Progenitor cell of endocrine pancreas (in vitro differentiated cells): ENCODE results near the gene TSPAN5. TPM values are rescaled to one million over a fixed set of nuclear protein-coding genes. Genes with fewer than 3 reads are reported as not detected.

Source experiments
- DNase-seq: peaks from one replicate; pipeline ENCODE4 v3.0.0; 2021; ENCODE audit warnings: low spot score; ENCODE audit not compliant: unreplicated experiment
- H3K27ac Mint-ChIP-seq: 2 replicates; pipeline ENCODE4 v1.8.0; 2021; ENCODE audit warnings: mild to moderate bottlenecking, moderate library complexity, mixed read lengths
- H3K27me3 Mint-ChIP-seq: 2 replicates; pipeline ENCODE4 v1.8.0; 2021; ENCODE audit warnings: mixed read lengths
- H3K36me3 Mint-ChIP-seq: 2 replicates; pipeline ENCODE4 v1.8.0; 2022; ENCODE audit warnings: mixed read lengths; ENCODE audit not compliant: insufficient read depth
- H3K4me1 Mint-ChIP-seq: 2 replicates; pipeline ENCODE4 v1.8.0; 2021; ENCODE audit warnings: low read depth, mixed read lengths
- H3K4me3 Mint-ChIP-seq: 2 replicates; pipeline ENCODE4 v1.8.0; 2021; ENCODE audit warnings: low read depth, mild to moderate bottlenecking, moderate library complexity, mixed read lengths
- H3K9me3 Mint-ChIP-seq: 2 replicates; pipeline ENCODE4 v1.8.0; 2021; ENCODE audit warnings: low read depth, mixed read lengths
- CTCF ChIP-seq: fragments of 200-600 bp; sonication (generic); IDR thresholded peaks from one replicate; pipeline ENCODE4 v1.5.0; 2021; ENCODE audit warnings: antibody characterized with exemption, mild to moderate bottlenecking; ENCODE audit not compliant: unreplicated experiment
- total RNA-seq: library from RNA; stranded (reverse); gene quantifications from 2 replicates; pipeline ENCODE4 v1.2.1, GENCODE V29; 2021

TSPAN5 gene
- total RNA-seq, 1 donor from 2014 or later = 6.1 TPM

GRCh38 chr4:98512918-98513317, 145.5 kb downstream of the TSPAN5 start:
- Mint-ChIP-seq H3K36me3 (no peaks in the 10 kb centered on the region), H3K9me3 (peaks cover 3% of the 10 kb centered on the region), H3K4me3 (no peak overlapping the region), H3K4me1 (peaks cover 7% of the 10 kb centered on the region), H3K27me3 (no peaks in the 10 kb centered on the region), H3K27ac (no peak overlapping the region)
- no peak for TF ChIP-seq CTCF
- DNase-seq = no peak

- Mint-ChIP-seq H3K36me3 (no peaks in the 10 kb centered on the region), H3K27me3 (no peaks in the 10 kb centered on the region), H3K27ac (no peak overlapping the region), H3K4me3 (no peak overlapping the region), H3K4me1 (peaks cover 7% of the 10 kb centered on the region), H3K9me3 (no peaks in the 10 kb centered on the region)
- TF ChIP-seq CTCF = no peak
- no peak for DNase-seq
These were observed 147.5 kb downstream of the TSPAN5 start for GRCh38 chr4:98510757-98511517.

DNA sequence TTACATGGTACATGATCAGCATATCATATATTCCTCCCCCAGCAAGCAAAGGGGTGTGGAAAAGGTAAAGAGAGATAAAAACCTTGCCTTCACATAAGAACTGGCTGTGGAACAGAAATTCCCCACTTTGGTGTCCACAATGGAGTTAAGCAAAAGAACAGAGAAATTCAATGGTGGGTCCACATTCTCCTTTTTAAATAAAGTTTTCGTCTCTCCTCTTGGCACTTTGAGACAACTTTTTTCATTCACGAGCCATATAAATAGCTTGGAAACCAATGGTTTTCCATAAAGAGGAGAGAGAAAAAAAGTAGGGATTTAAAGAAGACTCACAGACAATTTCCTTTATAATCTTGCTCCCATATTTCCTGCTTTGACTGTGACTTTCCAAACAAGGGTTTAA, 148.1 kb downstream of the TSPAN5 start:
- H3K36me3 Mint-ChIP-seq = no peaks in the 10 kb centered on the region
- no peak overlapping the region for H3K4me3 Mint-ChIP-seq
- TF ChIP-seq CTCF = no peak
- peaks cover 1% of the 10 kb centered on the region for H3K27me3 Mint-ChIP-seq
- H3K27ac Mint-ChIP-seq = no peak overlapping the region
- DNase-seq = no peak
- H3K4me1 Mint-ChIP-seq = peaks cover 6% of the 10 kb centered on the region
- H3K9me3 Mint-ChIP-seq = no peaks in the 10 kb centered on the region

DNA sequence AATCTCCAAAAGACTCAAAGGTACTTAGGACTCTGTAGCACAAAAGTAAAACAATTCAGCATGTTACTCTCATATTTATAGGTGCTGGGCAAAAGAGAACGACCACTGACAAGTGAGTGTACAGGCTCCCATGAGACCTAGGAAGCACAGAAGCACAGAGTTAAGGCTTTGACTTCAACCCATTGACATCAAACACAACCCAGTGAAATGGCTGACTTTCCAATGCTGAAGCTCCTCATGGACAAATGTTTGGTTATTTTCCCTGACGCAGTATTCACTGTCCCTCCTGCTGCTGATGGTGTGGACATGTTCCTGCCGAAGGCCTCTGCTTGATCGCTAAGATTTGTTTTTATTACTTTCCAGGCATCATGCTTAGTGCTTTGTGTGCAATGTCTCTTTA, 148.7 kb downstream of the TSPAN5 start:
- H3K9me3 Mint-ChIP-seq = no peaks in the 10 kb centered on the region
- no peaks in the 10 kb centered on the region for H3K36me3 Mint-ChIP-seq
- no peak overlapping the region for H3K4me3 Mint-ChIP-seq
- peaks cover 3% of the 10 kb centered on the region for H3K27me3 Mint-ChIP-seq
- no peak for TF ChIP-seq CTCF
- no peak overlapping the region for H3K27ac Mint-ChIP-seq
- peaks cover 2% of the 10 kb centered on the region for H3K4me1 Mint-ChIP-seq
- no peak for DNase-seq

- Mint-ChIP-seq H3K9me3 (no peaks in the 10 kb centered on the region), H3K27me3 (peaks cover 3% of the 10 kb centered on the region), H3K27ac (no peak overlapping the region), H3K36me3 (no peaks in the 10 kb centered on the region), H3K4me3 (no peak overlapping the region), H3K4me1 (no peaks in the 10 kb centered on the region)
- no peak for TF ChIP-seq CTCF
- no peak for DNase-seq
These were observed 149.4 kb downstream of the TSPAN5 start for GRCh38 chr4:98508829-98509598.
